ENCODE measurements around the gene CAV2. TPM values are rescaled to one million over a fixed set of nuclear protein-coding genes. Genes with fewer than 3 reads are reported as not detected.

Gene CAV2
- total RNA-seq, 4 donors from 2014 or later, result 142 to 188 (median 170) TPM

DNA sequence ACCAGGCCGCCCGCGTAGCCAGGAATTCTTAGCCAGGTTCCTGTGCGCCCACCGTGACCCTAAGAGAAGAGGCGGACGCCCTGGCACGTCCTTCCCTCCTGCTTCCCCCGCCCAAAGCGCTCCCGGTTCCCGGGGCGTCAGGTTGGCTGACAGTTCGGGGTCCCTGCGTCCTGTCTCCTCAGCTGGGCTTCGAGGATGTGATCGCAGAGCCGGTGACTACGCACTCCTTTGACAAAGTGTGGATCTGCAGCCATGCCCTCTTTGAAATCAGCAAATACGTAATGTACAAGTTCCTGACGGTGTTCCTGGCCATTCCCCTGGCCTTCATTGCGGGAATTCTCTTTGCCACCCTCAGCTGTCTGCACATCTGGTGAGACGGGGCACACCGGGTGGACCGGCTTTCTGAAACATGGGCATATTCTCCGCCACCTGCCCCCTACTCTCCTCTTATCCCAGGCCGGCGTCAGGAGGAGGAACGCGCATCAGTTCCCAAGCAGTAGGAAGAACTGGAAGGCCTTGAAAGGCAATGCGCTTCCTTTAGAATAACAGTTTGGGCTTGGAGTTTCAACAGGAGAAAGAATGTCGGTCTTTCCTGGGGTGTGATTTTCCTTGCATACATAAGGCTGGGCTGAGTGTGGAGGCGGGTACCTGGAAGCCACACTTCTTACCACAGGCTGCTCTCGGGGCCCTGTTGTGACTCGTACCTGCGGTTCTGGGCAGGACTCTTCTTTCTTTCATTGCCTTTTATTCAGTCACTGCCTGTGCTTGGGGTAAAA lies 728 bp downstream of the CAV2 start:
- Histone ChIP-seq H3K36me3 (no peaks in the 10 kb centered on the region), H3K27ac (peak overlapping the region; percentile 93 to 97 (median 96)), H3K4me3 (peak overlapping the region; percentile 84 to 85), H3K4me1 (peaks cover 0 to 42% (median 7%) of the 10 kb centered on the region in 3 donors), H3K9me3 (no peaks in the 10 kb centered on the region), H3K27me3 (no peaks in the 10 kb centered on the region)
- ATAC-seq, result peak; percentile 34
- WGBS, 2 donors (ENCODE audit: low coverage in 1 of 2), result 17% methylated on average over 11 of the region's 36 CpGs; no CpG with 5 or more reads in 1 of the 2 donors
- peak; percentile 31 for TF ChIP-seq POLR2AphosphoS5 (IDR thresholded peaks at IDR 0.05)
- TF ChIP-seq, protein P1, sequence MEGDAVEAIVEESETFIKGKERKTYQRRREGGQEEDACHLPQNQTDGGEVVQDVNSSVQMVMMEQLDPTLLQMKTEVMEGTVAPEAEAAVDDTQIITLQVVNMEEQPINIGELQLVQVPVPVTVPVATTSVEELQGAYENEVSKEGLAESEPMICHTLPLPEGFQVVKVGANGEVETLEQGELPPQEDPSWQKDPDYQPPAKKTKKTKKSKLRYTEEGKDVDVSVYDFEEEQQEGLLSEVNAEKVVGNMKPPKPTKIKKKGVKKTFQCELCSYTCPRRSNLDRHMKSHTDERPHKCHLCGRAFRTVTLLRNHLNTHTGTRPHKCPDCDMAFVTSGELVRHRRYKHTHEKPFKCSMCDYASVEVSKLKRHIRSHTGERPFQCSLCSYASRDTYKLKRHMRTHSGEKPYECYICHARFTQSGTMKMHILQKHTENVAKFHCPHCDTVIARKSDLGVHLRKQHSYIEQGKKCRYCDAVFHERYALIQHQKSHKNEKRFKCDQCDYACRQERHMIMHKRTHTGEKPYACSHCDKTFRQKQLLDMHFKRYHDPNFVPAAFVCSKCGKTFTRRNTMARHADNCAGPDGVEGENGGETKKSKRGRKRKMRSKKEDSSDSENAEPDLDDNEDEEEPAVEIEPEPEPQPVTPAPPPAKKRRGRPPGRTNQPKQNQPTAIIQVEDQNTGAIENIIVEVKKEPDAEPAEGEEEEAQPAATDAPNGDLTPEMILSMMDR (IDR thresholded peaks at IDR 0.05), result no peak

DNA sequence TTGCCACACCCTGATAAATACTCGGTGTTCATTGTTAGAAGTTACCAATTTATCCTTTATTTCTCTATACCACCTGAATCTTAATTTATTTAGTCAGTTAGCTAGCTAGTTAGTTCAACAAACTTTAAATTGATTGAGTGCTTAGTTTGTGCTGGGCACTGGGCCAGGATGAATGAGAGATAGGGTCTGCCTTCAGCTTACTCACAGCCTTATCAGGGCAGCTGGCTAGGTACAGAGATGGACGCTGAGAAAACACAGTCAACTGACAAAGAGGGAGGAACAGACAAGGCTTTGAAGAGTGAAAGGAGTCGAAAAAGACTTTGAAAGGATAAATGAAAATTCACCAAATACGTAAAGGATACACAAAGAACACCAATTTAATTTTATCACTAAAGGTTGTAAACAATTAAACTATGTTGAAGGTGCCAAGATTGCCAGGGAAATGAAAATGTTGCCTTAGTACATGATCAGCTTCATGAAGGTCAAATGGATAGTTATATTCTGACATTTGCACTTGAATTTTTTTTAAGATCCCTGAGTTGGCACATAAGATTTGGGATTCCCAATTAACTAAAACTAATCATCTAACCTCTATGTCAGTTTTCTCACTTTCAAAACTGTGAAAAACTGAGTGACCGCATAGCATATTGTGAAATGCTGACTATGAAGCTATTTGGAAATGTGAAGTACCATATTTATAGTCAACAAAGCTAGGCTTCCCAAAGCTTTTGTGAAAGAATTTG lies 2.1 kb downstream of the CAV2 start:
- ATAC-seq, result no peak
- H3K4me1 ChIP-seq, result peaks cover 0 to 55% (median 7%) of the 10 kb centered on the region in 3 donors
- WGBS, 2 donors (ENCODE audit: low coverage in 1 of 2), result 36 to 42% methylated on average over 4 to 5 of the region's 5 CpGs

DNA sequence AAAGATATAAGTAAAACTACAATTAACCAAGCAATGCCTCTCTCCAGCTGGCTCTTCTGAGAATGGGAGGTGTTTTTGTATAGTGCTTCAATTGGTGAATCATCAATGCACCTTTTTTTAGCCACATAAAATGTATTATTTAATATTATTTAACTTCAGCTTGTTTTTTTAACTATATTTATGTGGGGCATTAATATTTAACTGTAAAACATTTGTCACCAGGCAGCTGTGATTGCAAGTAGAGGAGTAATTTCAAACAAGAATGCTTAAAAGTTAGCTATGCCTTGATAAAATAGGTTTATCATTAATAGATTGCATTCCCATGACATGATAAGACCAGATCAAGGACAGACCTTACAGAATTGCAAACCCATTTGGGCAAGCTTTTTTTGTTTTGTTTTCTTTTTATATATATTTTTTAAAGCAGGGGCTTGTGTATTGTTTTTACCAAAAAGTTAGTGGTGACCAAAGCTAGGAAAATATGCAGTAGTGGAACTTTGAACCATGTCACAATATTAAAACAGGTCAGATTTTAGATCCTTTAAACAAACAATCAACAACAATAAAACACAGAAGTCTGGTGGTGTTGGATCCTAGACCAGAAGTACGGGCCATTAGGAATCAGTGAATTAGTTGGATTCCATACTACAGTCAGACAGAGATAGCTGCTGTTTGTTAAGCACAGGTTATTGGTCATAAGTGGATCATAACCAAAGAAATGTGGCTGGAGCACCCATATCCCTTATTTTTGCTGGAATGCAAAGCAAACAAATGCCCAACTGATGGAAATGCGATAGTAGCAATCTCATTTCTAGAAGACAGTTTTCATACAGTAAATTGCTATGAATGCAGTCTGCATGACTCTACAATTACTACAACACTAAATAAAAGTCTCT lies 2.9 kb downstream of the CAV2 start:
- no peak for TF ChIP-seq POLR2A (IDR thresholded peaks at IDR 0.05)
- TF ChIP-seq, protein P1 (IDR thresholded peaks at IDR 0.05), result no peak
- no peak for TF ChIP-seq EP300 (IDR thresholded peaks at IDR 0.05)
- TF ChIP-seq POLR2AphosphoS5 (IDR thresholded peaks at IDR 0.05), result no peak
- H3K36me3 ChIP-seq, result peaks cover 0 to 18% of the 10 kb centered on the region in 2 donors
- peaks cover 0 to 64% (median 7%) of the 10 kb centered on the region in 3 donors for H3K4me1 ChIP-seq
- ATAC-seq, result no peak
- peak overlapping the region; percentile 84 to 85 for H3K4me3 ChIP-seq
- peak overlapping the region; percentile 93 to 97 (median 96) for H3K27ac ChIP-seq
- 83 to 87% methylated on average over 2 of the region's 2 CpGs for WGBS, 2 donors (ENCODE audit: low coverage in 1 of 2)
- H3K27me3 ChIP-seq, result no peaks in the 10 kb centered on the region
- H3K9me3 ChIP-seq, result no peaks in the 10 kb centered on the region

More for the DNA sequence above, 2.1 kb downstream of the CAV2 start:
- Histone ChIP-seq H3K27me3 (no peaks in the 10 kb centered on the region), H3K9me3 (no peaks in the 10 kb centered on the region), H3K4me3 (peak overlapping the region; percentile 84 to 85), H3K36me3 (peaks cover 0 to 9% of the 10 kb centered on the region in 2 donors), H3K27ac (peak overlapping the region; percentile 93 to 97 (median 96))
- TF ChIP-seq EP300 (IDR thresholded peaks at IDR 0.05), result no peak
- TF ChIP-seq, protein P1 (IDR thresholded peaks at IDR 0.05), result no peak
- TF ChIP-seq POLR2A (IDR thresholded peaks at IDR 0.05), result no peak
- TF ChIP-seq POLR2AphosphoS5 (IDR thresholded peaks at IDR 0.05), result no peak

DNA sequence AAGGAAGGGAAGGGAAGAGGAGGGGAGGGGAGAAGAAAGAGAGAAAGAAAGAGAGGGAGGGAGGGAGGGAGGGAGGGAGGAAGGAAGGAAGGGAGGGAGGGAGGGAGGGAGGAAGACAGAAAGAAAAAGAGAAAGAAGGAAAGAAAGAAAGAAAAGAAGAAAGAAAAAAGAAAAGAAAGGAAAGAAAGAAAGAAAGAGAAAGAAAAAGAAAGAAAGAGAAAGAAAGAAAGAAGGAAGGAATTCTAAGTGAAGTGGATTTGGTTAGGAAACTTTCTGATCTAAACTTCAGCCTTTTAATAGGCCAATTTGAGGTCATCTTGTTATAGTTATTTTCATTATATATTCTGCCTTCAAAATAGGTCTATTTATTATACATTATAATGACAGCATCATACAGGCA lies 4.3 kb downstream of the CAV2 start:
- Histone ChIP-seq H3K36me3 (peaks cover 0 to 23% of the 10 kb centered on the region in 2 donors), H3K4me3 (no peak overlapping the region), H3K9me3 (no peaks in the 10 kb centered on the region), H3K27ac (peak overlapping the region in 3 of 4 donors; percentile 61 to 96 (median 93)), H3K4me1 (peaks cover 0 to 73% (median 7%) of the 10 kb centered on the region in 3 donors), H3K27me3 (no peaks in the 10 kb centered on the region)
- TF ChIP-seq EP300 (IDR thresholded peaks at IDR 0.05), result no peak
- TF ChIP-seq, protein P1 (IDR thresholded peaks at IDR 0.05), result no peak
- no peak for TF ChIP-seq POLR2AphosphoS5 (IDR thresholded peaks at IDR 0.05)
- TF ChIP-seq POLR2A (IDR thresholded peaks at IDR 0.05), result no peak
- ATAC-seq, result no peak

Data from gastroesophageal sphincter (tissue), 4 donors.